ENCODE data around the gene STX5. TPM values are rescaled to one million over a fixed set of nuclear protein-coding genes. Genes with fewer than 3 reads are reported as not detected.

The STX5 gene
- total RNA-seq, 2 donors from 2014 or later = 36.9 to 37.3 TPM

GRCh38 chr11:62794201-62794775, 37.6 kb downstream of the STX5 start:
- WGBS, 2 experiments (ENCODE audit: insufficient coverage in 1 of 2, insufficient read length in 1 of 2) = 92 to 94% methylated on average over 6 to 7 of the region's 8 CpGs
- Mint-ChIP-seq H3K4me3 (no peak overlapping the region), H3K27ac (no peak overlapping the region), H3K4me1 (peaks cover 15% of the 10 kb centered on the region), H3K9me3 (no peaks in the 10 kb centered on the region), H3K36me3 (ENCODE audit: low read depth) (peaks cover 68% of the 10 kb centered on the region), H3K27me3 (ENCODE audit: insufficient read depth) (no peaks in the 10 kb centered on the region)
- no peak for TF ChIP-seq CTCF (conservative IDR thresholded peaks at IDR 0.05)
- Histone ChIP-seq H3K27ac (ENCODE audit: low read depth, low read length) (no peak overlapping the region), H3K4me3 (ENCODE audit: low read length) (no peak overlapping the region), H3K36me3 (ENCODE audit: control insufficient read depth, insufficient read depth, low read length) (peaks cover 82% of the 10 kb centered on the region), H3K27me3 (ENCODE audit: control insufficient read depth, insufficient read depth, low read length, poor library complexity, severe bottlenecking) (no peaks in the 10 kb centered on the region), H3K9me3 (ENCODE audit: control insufficient read depth, low read length) (no peaks in the 10 kb centered on the region), H3K9ac (ENCODE audit: extremely low read depth, low read length, poor library complexity, severe bottlenecking) (no peak overlapping the region), H3K4me1 (ENCODE audit: control insufficient read depth, insufficient read depth, low read length) (no peaks in the 10 kb centered on the region)
- no peak for DNase-seq

DNA sequence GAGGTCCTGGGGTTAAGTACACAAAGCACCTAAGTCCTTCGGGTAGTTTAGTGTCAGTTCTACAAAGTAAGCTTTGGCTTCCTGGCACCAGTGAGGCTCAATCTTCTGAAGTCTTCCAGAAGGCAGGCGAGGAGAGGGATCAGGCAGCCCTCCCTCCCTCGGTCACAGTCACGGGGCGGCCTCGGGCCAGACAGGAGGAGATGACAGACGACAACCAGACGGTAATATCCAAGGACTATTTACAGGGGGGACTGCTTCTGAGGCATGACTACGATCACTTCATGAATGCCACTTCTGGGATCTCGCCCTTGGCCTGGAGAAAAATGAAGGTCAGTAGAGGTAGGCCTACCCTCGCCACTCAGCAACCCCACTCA, 39.7 kb downstream of the STX5 start:
- H3K4me1 Mint-ChIP-seq = peaks cover 15% of the 10 kb centered on the region

GRCh38 chr11:62791501-62792201, 40.2 kb downstream of the STX5 start, which contains the start of gene TMEM223:
TSS of gene TMEM223 (minus strand) at chr11:62792006. CDS start at chr11:62791994, 12 bp downstream.
- Mint-ChIP-seq H3K9me3 (no peaks in the 10 kb centered on the region), H3K27me3 (ENCODE audit: insufficient read depth) (no peaks in the 10 kb centered on the region), H3K36me3 (ENCODE audit: low read depth) (peaks cover 51% of the 10 kb centered on the region), H3K4me3 (peak within 1 kb of the TSS; percentile 92), H3K27ac (peak within 1 kb of the TSS; percentile 93), H3K4me1 (peaks cover 15% of the 10 kb centered on the region)
- TF ChIP-seq CTCF (conservative IDR thresholded peaks at IDR 0.05) = no peak
- WGBS, 2 experiments (ENCODE audit: insufficient coverage in 1 of 2, insufficient read length in 1 of 2) = 0 to 1% methylated on average over 36 to 58 of the region's 58 CpGs
- Histone ChIP-seq H3K9ac (ENCODE audit: extremely low read depth, low read length, poor library complexity, severe bottlenecking) (peak within 1 kb of the TSS; percentile 87), H3K4me1 (ENCODE audit: control insufficient read depth, insufficient read depth, low read length) (no peaks in the 10 kb centered on the region), H3K27ac (ENCODE audit: low read depth, low read length) (peak within 1 kb of the TSS; percentile 52), H3K9me3 (ENCODE audit: control insufficient read depth, low read length) (no peaks in the 10 kb centered on the region), H3K4me3 (ENCODE audit: low read length) (peak within 1 kb of the TSS; percentile 89), H3K27me3 (ENCODE audit: control insufficient read depth, insufficient read depth, low read length, poor library complexity, severe bottlenecking) (no peaks in the 10 kb centered on the region), H3K36me3 (ENCODE audit: control insufficient read depth, insufficient read depth, low read length) (peaks cover 57% of the 10 kb centered on the region)
- DNase-seq = peak; percentile 94

More for the DNA sequence above, 39.7 kb downstream of the STX5 start:
- no peaks in the 10 kb centered on the region for H3K27me3 Mint-ChIP-seq (ENCODE audit: insufficient read depth)
- TF ChIP-seq CTCF (conservative IDR thresholded peaks at IDR 0.05) = no peak
- Histone ChIP-seq H3K27me3 (ENCODE audit: control insufficient read depth, insufficient read depth, low read length, poor library complexity, severe bottlenecking) (no peaks in the 10 kb centered on the region), H3K4me1 (ENCODE audit: control insufficient read depth, insufficient read depth, low read length) (no peaks in the 10 kb centered on the region), H3K9ac (ENCODE audit: extremely low read depth, low read length, poor library complexity, severe bottlenecking) (no peak overlapping the region), H3K27ac (ENCODE audit: low read depth, low read length) (peak overlapping the region; percentile 42), H3K36me3 (ENCODE audit: control insufficient read depth, insufficient read depth, low read length) (peaks cover 62% of the 10 kb centered on the region), H3K4me3 (ENCODE audit: low read length) (peak overlapping the region; percentile 89), H3K9me3 (ENCODE audit: control insufficient read depth, low read length) (no peaks in the 10 kb centered on the region)
- 55 to 76% methylated on average over 4 to 11 of the region's 11 CpGs for WGBS, 2 experiments (ENCODE audit: insufficient coverage in 1 of 2, insufficient read length in 1 of 2)
- peaks cover 57% of the 10 kb centered on the region for H3K36me3 Mint-ChIP-seq (ENCODE audit: low read depth)
- peak; percentile 67 for DNase-seq
- peak overlapping the region; percentile 89 for H3K27ac Mint-ChIP-seq
- peak overlapping the region; percentile 92 for H3K4me3 Mint-ChIP-seq
- no peaks in the 10 kb centered on the region for H3K9me3 Mint-ChIP-seq
